Measurements from ENCODE around the gene ETNK2.

Gene ETNK2

DNA sequence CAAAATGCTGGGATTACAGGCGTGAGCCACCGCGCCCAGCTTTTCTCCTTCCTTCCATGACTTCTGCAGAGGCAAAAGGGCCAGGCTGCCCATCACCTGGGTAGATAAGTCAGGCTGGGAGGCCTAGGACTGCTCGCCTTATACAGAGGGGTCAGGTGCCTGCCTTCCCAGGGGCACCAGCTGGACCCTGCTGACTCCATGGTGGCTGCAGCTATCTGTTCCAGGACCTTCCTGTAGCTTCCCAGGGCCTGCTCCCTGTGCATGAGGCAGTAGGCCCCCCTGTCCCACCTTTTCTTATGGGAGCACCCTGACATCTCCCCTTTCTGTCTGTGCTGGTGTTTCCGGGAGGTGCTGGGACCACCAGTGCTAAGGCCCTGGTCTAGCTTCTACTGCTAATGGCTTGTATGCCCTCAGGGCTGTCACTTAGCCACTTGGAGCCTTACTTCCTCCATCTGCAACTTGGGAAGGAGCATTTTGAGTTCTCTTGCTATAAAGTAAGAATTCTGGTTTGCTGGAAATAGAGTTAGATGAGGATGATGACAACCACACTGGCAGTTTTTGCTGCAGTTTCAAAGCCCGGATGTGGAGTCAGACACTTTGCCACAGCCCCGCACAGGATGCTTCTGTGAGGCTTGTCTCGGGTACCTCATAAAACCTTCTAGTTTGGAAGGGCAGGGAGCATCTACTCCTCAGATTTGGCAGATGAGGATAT is 64.5 kb downstream of the ETNK2 start:
- TF ChIP-seq CTCF (IDR thresholded peaks at IDR 0.05; ENCODE audit: control insufficient read depth, extremely low read depth, insufficient read depth) = no peak
- DNase-seq (ENCODE audit: low read depth) = no peak
- H3K4me3 ChIP-seq (ENCODE audit: low read depth, low read length) = no peak overlapping the region

DNA sequence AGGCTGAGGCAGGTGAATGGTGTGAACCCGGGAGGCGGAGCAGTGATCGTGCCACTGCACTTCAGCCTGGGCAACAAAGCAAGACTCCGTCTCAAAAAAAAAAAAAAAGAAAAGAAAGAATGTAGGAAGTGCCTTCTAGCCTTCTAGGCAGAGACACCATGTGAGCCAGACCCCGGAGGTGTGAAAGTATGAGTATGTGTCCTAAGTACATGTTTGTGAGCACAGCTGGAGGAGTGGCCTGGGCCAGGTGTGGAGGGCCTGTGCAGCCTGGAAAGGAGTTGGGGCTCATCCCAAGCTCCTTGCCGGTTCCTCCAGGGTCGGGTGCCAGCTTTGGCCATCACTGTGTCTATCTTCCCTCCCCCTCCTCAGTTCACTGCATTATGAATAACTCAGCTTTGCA is 66.0 kb downstream of the ETNK2 start:
- DNase-seq (ENCODE audit: low read depth) = no peak
- no peak overlapping the region for H3K4me3 ChIP-seq (ENCODE audit: low read depth, low read length)
- TF ChIP-seq CTCF (IDR thresholded peaks at IDR 0.05; ENCODE audit: control insufficient read depth, extremely low read depth, insufficient read depth) = no peak

DNA sequence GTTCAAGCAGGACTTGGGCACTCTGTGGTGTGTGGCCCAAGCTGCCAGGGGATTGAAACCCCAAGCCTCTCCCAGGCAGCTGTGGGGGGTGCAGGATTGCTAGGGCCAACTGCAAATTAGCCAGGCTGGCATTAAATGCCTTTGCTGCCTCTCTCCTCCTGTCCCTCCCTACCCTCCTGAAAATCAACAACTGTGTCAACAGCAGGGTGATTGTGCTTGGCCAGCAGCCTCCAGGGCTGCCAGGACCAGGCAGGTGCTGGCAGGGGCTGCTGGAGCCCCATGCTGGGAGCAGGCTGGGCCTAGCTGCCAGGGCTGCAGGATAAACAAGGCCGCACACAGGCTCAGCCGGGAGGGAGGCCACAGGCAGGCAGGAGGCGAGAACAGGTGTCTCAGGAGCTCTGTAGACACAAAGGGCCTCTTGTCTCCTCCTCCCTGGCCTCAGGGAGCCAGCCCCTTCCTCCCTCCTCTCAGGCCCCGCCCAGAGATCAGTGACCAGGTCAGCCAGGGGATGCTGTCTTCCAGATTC is 67.5 kb downstream of the ETNK2 start:
- 0 out of 2 replicates have a peak overlapping the region, but pooled peaks have one; percentile 3 for H3K4me3 ChIP-seq (ENCODE audit: low read depth, low read length)
- peak; percentile 99 for DNase-seq (ENCODE audit: low read depth)
- TF ChIP-seq CTCF (IDR thresholded peaks at IDR 0.05; ENCODE audit: control insufficient read depth, extremely low read depth, insufficient read depth) = no peak

DNA sequence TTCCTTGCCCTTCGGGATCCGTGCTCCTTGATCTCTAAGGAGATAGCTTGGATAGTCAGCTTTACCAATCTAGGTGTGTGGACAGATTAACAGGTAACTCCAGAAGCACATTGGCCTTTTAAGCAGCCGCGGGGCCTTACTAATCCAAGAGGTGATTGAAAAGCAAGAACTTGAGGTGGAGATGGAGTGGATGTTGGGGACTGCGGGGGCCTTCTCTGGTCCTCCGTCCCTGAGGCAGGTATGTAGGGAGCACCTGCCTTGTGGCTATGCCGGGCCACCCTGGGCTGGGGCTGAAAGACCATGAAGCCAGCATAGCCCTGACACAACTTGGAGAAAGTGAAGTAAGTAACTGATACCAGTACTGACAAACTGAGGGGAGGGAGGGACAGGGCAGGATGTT is 68.4 kb downstream of the ETNK2 start:
- no peak for TF ChIP-seq CTCF (IDR thresholded peaks at IDR 0.05; ENCODE audit: control insufficient read depth, extremely low read depth, insufficient read depth)
- H3K4me3 ChIP-seq (ENCODE audit: low read depth, low read length) = no peak overlapping the region
- no peak for DNase-seq (ENCODE audit: low read depth)

- no peak for DNase-seq (ENCODE audit: low read depth)
- no peak for TF ChIP-seq CTCF (IDR thresholded peaks at IDR 0.05; ENCODE audit: control insufficient read depth, extremely low read depth, insufficient read depth)
- H3K4me3 ChIP-seq (ENCODE audit: low read depth, low read length) = no peak overlapping the region
Measured at GRCh38 chr1:204081791-204082513, 69.9 kb downstream of the ETNK2 start.

DNA sequence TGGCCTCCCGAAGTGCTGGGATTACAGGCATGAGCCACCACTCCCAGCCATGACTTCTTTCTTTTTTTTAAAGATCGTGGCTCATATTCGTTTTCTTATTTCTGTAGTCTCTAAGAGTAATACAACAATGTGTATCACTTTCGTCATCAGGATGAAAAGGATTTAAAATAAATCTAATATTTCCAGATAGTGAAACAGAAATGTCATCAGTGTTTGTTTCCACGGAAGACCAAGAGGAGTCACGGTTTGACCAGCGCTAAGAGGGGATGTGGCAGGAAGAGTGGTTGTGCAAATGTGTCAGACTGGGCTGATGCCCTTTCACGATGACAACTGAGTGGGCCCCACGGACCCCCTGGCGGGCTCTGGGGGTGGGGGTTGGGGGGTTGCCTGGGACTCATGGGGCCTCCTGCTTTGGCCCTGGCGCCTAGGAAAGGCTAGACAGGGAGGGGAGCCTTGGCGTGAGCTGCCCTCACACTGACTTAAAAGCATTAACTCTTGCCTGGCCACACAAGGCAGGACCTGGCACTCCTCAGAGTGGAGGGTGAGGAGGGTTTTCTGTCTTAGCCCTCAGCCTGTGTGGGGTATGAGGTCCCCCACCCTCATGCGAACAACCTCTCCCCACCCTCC is 70.6 kb downstream of the ETNK2 start:
- TF ChIP-seq CTCF (IDR thresholded peaks at IDR 0.05; ENCODE audit: control insufficient read depth, extremely low read depth, insufficient read depth) = no peak
- no peak for DNase-seq (ENCODE audit: low read depth)
- no peak overlapping the region for H3K4me3 ChIP-seq (ENCODE audit: low read depth, low read length)
